Testis (tissue), 3 donors: ENCODE results near the gene CDKN2D. TPM values are rescaled to one million over a fixed set of nuclear protein-coding genes. Genes with fewer than 3 reads are reported as not detected.

Source experiments
- DNase-seq: peaks from one replicate; pipeline ENCODE4 v3.0.0-alpha.2; 2019
- H3K27ac ChIP-seq, 2 donors: fragments of 200-600 bp; sonication (generic); one replicate each; pipeline ENCODE4 v1.5.1; 2019
- H3K27me3 ChIP-seq: fragments of 200-600 bp; sonication (generic); one replicate; pipeline ENCODE4 v1.5.1; 2019
- H3K36me3 ChIP-seq: fragments of 200-600 bp; sonication (generic); one replicate; pipeline ENCODE4 v1.5.1; 2017; ENCODE audit warnings: low read depth; ENCODE audit errors: missing control alignments
- H3K4me1 ChIP-seq: fragments of 200-600 bp; sonication (generic); one replicate; pipeline ENCODE4 v1.5.1; 2019
- H3K4me3 ChIP-seq, 2 donors: fragments of 200-600 bp; sonication (generic); one replicate each; pipeline ENCODE4 v1.5.1; 2017 to 2019
- H3K9me3 ChIP-seq: fragments of 200-600 bp; sonication (generic); one replicate; pipeline ENCODE4 v1.5.1; 2017
- CTCF ChIP-seq, 3 experiments: fragments of 450-650 bp in 2 of 3; fragments of 200-600 bp in 1 of 3; sonication (generic) in 1 of 3; IDR thresholded peaks; one replicate each; pipeline ENCODE4 v1.5.1; 2016 to 2019; ENCODE audit warnings: antibody characterized with exemption in 3 of 3, mild to moderate bottlenecking in 2 of 3, moderate library complexity in 1 of 3
- POLR2A ChIP-seq: fragments of 450-650 bp; IDR thresholded peaks from one replicate; pipeline ENCODE4 v1.6.1; 2017; ENCODE audit warnings: antibody characterized with exemption, mild to moderate bottlenecking, moderate library complexity
- WGBS, 2 donors: methylation state at CpG; one replicate each; pipeline ENCODE4 v1.1.5; 2018; 5-methylcytosine and 5-hydroxymethylcytosine counted together
- intact Hi-C: fragments of 100-400 bp; cut with DNase I; formaldehyde crosslinking; loops from one replicate; pipeline ENCODE4 v1.15.1; 2023; ENCODE audit warnings: low total_unique reads
- polyA plus RNA-seq: library from polyadenylated mRNA; stranded (reverse); fragments of 350-450 nt; fragmentation: Illumina TruSeq; extraction: RNeasy Lipid Tissue Mini Kit (QIAGEN cat#74804); gene quantifications from one replicate; pipeline ENCODE4 v1.2.3, GENCODE V29; 2014; ENCODE audit warnings: low read depth, low replicate concordance; ENCODE audit not compliant: insufficient read depth
- total RNA-seq, 2 donors: library from RNA; depleted of rRNA; stranded (reverse); fragments of >200 nt; gene quantifications; one replicate each; pipeline ENCODE4 v1.2.3, GENCODE V29; 2016

Gene CDKN2D
- total and polyA plus RNA-seq, 3 donors from 2014 or later = 30.6 to 57.7 (median 37.2) TPM

GRCh38 chr19:10525636-10526035, 43.1 kb downstream of the CDKN2D start:
- no peak for DNase-seq
- WGBS, 2 donors = 88 to 92% methylated on average over 7 of the region's 7 CpGs

GRCh38 chr19:10523135-10523636, 45.6 kb downstream of the CDKN2D start:
- WGBS, 2 donors = 80 to 89% methylated on average over 3 of the region's 3 CpGs

More at GRCh38 chr19:10525636-10526035, 43.1 kb downstream of the CDKN2D start:
- H3K4me3 ChIP-seq = no peak overlapping the region
- H3K36me3 ChIP-seq = no peaks in the 10 kb centered on the region
- H3K27me3 ChIP-seq = no peaks in the 10 kb centered on the region
- no peaks in the 10 kb centered on the region for H3K4me1 ChIP-seq
- no peaks in the 10 kb centered on the region for H3K9me3 ChIP-seq
- no peak overlapping the region for H3K27ac ChIP-seq
- intact Hi-C loops = no loop called here
- no peak for TF ChIP-seq CTCF (IDR thresholded peaks at IDR 0.05)
- TF ChIP-seq POLR2A = no peak

GRCh38 chr19:10521461-10522171, 47.2 kb downstream of the CDKN2D start:
- TF ChIP-seq POLR2A (no peak), CTCF (IDR thresholded peaks at IDR 0.05) (no peak)
- H3K9me3 ChIP-seq = no peaks in the 10 kb centered on the region
- H3K4me3 ChIP-seq = no peak overlapping the region
- peaks cover 13% of the 10 kb centered on the region for H3K4me1 ChIP-seq
- DNase-seq = no peak
- H3K27me3 ChIP-seq = no peaks in the 10 kb centered on the region
- H3K27ac ChIP-seq = no peak overlapping the region
- H3K36me3 ChIP-seq = no peaks in the 10 kb centered on the region
- intact Hi-C loops = no loop called here
- WGBS, 2 donors = 81 to 82% methylated on average over 11 to 13 of the region's 13 CpGs

More at GRCh38 chr19:10523135-10523636, 45.6 kb downstream of the CDKN2D start:
- intact Hi-C loops = no loop called here
- no peak overlapping the region for H3K4me3 ChIP-seq
- H3K4me1 ChIP-seq = peaks cover 6% of the 10 kb centered on the region
- H3K27me3 ChIP-seq = no peaks in the 10 kb centered on the region
- H3K9me3 ChIP-seq = no peaks in the 10 kb centered on the region
- no peak for DNase-seq
- TF ChIP-seq CTCF (IDR thresholded peaks at IDR 0.05) (no peak), POLR2A (no peak)
- no peak overlapping the region for H3K27ac ChIP-seq
- no peaks in the 10 kb centered on the region for H3K36me3 ChIP-seq

GRCh38 chr19:10520652-10521318, 48.0 kb downstream of the CDKN2D start:
- Histone ChIP-seq H3K4me3 (no peak overlapping the region), H3K9me3 (no peaks in the 10 kb centered on the region), H3K27ac (no peak overlapping the region), H3K36me3 (no peaks in the 10 kb centered on the region), H3K27me3 (no peaks in the 10 kb centered on the region), H3K4me1 (peaks cover 13% of the 10 kb centered on the region)
- TF ChIP-seq CTCF (IDR thresholded peaks at IDR 0.05) = no peak
- no peak for TF ChIP-seq POLR2A
- WGBS, 2 donors = 88 to 90% methylated on average over 15 of the region's 15 CpGs
- intact Hi-C loops = no loop called here
- no peak for DNase-seq
